Amniotic stem cell (primary cell): ENCODE measurements around the gene SLC38A3.

Experiments used
- DNase-seq: peaks from one replicate; lab custom pipeline; 2025; lab: John Stamatoyannopoulos, UW

The SLC38A3 gene

GRCh38 chr3:50192124-50192523 lies 12.9 kb upstream of the SLC38A3 start:
- DNase-seq: no peak

GRCh38 chr3:50192689-50193141 lies 12.4 kb upstream of the SLC38A3 start:
- no peak for DNase-seq

GRCh38 chr3:50193286-50193685 lies 11.8 kb upstream of the SLC38A3 start:
- DNase-seq: no peak

GRCh38 chr3:50193746-50194127 lies 11.3 kb upstream of the SLC38A3 start:
- DNase-seq: no peak

- DNase-seq: no peak
Measured at GRCh38 chr3:50194128-50194902, 10.8 kb upstream of the SLC38A3 start.

GRCh38 chr3:50194903-50195500 lies 10.1 kb upstream of the SLC38A3 start:
- no peak for DNase-seq

- no peak for DNase-seq
Measured at GRCh38 chr3:50195501-50196252, 9.4 kb upstream of the SLC38A3 start.

- DNase-seq: no peak
Measured at GRCh38 chr3:50196253-50196801, 8.7 kb upstream of the SLC38A3 start.

GRCh38 chr3:50201573-50202315 lies 3.3 kb upstream of the SLC38A3 start:
- DNase-seq: no peak

GRCh38 chr3:50202353-50203112 lies 2.5 kb upstream of the SLC38A3 start:
- DNase-seq: no peak

GRCh38 chr3:50203113-50203808 lies 1.8 kb upstream of the SLC38A3 start:
- no peak for DNase-seq

GRCh38 chr3:50203809-50204803 lies 965 bp upstream of the SLC38A3 start:
- DNase-seq: no peak

- no peak for DNase-seq
Measured at GRCh38 chr3:50205413-50206276, 574 bp downstream of the SLC38A3 start.

- no peak for DNase-seq
Measured at GRCh38 chr3:50207359-50208042, 2.4 kb downstream of the SLC38A3 start.

- no peak for DNase-seq
Measured at GRCh38 chr3:50208677-50209344, 3.7 kb downstream of the SLC38A3 start.

GRCh38 chr3:50210176-50210509 lies 5.1 kb downstream of the SLC38A3 start:
- DNase-seq: no peak
